GM19193 (cell line): ENCODE data around the gene WWTR1.

Experiments used
- POLR2A ChIP-seq: IDR thresholded peaks from 4 replicates; pipeline ENCODE4 v1.6.1; 2011; ENCODE audit not compliant: insufficient read depth, insufficient read length; ENCODE audit errors: extremely low read depth

WWTR1 gene

GRCh38 chr3:149657926-149658743 is at the start of gene WWTR1:
Gene WWTR1, minus strand, starts transcription at chr3:149658025. Its CDS starts 719 bp downstream, at chr3:149657306.
- TF ChIP-seq POLR2A, result peak; percentile 68

DNA sequence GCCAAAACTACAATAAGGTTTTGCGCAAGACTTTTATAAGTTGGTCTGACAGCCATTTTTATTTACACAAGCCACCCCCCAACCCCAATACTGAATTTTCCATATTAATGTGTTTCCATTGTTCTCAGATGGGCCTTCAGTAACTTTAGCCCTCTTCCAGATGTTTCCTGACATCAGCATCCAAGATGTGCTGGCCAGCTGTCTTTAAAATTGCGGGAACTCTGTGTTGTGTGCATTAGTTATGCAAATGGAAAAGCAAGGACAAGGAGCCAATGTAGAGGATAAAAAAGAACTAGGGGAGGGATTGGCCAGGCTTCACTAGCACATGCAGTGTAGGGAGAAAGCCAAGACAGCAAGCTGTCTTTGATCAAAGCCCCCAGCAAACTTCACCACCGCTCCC is 49.1 kb upstream of the WWTR1 start:
- no peak for TF ChIP-seq POLR2A

- no peak for TF ChIP-seq POLR2A
These were observed 47.6 kb upstream of the WWTR1 start for GRCh38 chr3:149705416-149705815.

- no peak for TF ChIP-seq POLR2A
These were observed 45.6 kb upstream of the WWTR1 start for GRCh38 chr3:149703466-149703865.

DNA sequence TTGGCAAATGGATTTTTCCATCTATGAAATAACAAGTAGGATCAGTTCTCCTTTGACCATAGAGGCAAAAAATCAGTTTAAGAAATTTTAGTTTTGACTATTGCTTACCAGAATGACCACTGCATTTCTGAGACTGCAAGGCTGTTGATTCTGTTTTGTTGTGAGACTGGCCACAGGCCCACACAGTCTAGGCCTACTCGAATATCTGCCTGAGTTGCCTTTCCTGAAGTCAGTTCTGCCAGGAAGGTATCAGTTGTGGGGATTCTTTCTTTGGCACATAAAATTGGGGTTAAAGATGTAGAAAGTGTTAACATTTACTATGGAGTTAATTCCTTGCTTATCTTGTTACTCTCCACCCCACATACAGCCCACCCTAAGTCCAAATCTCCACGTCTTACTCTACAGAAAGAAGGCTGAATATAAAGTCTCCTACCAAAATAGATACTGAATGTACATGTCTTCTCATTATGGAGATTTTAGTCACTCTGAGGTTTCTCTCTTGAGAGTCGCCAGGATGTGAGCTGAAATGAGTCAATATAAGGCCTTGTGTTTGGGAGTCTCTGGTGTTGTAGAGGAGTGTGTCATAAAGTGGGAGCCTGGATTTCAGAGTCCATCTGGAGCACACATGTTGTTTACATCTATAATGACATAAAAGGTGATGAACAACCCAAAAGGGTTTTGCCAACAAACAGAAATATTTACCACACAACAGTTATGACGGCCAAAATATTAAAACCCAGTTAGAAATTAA is 45.0 kb upstream of the WWTR1 start:
- TF ChIP-seq POLR2A, result no peak

- no peak for TF ChIP-seq POLR2A
These were observed 44.1 kb upstream of the WWTR1 start for GRCh38 chr3:149701977-149702350.

DNA sequence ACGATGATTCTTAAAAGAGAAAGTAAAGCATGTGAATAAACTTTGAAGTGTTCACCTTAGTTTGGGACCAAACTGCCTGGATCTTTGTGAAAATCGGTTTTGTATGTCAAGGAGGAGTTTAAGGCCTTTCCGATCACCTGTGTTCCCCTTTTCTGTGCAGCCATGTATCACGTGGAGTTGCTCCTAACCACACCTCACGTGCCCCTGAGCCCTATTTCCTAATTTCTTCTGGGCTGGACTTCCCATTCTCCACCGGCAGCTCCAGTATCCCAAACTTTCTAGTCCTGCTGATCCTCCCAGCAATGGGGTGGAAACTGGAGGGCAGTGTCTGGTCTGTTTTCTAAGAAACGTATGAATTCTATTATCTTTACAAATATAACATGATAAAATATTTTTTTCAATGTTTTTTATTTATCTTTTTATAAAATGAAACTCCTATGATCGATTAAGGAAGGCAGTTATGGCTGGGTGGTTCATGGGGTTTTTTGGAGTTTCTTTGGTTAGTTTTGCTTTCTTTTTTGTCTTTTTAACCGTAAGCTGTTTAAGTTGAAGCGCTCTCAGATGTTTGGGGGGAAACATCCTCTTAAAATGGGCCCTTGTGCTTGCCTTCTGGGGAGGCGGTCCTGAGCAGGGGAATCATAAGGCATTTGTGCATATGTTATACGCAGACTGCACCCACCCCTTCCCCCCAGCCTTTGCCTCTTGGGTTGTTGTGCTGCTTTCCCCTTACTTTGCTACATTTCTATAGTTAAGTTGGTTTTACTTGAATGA is 43.6 kb upstream of the WWTR1 start:
- no peak for TF ChIP-seq POLR2A

GRCh38 chr3:149688122-149688757 is 30.4 kb upstream of the WWTR1 start:
- no peak for TF ChIP-seq POLR2A

GRCh38 chr3:149686996-149687395 is 29.2 kb upstream of the WWTR1 start:
- TF ChIP-seq POLR2A, result no peak

DNA sequence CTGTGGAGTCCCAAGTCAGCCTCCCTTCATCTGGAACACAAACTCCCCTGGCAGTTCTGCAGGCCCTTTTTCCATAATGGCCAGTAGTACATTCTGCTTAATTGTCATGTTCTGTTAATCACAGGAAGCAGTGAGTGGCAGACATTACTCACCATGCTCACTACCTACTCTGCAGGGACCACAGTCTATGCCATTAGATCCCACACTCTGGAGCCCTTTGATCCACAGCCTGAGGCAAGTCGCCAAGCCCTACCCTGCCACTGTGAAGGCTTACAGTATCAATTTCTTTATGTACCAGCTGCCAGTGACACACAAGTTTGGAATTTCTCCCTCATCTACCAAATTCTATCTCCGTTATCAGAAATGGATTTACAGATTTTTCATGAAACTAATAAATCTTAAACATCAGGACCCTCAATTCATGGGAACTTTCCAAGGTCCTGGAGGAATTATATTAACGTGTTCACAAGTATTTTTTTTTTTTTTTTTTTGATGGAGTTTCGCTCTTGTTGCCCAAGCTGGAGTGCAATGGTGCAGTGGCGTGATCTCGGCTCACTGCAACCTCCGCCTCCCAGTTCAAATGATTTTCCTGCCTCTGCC is 20.6 kb upstream of the WWTR1 start:
- no peak for TF ChIP-seq POLR2A

DNA sequence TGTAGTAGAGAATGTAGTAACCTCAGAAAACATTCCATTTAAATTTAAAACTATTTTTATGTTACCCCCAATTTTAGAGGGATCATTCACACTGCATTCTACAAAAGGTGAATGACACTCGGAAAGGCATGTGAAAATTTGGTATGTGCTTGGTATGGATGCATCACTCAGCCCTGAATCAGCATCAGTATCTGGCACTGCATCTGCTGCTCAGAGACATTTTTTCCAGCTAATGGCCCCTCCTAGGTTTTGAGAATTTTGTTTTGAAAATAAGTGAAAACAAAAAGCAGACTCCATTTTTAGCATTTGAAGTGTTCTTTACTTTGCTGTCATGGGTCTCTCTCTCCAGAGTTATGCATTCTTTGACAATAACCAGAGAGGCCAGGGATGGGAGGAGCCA is 15.6 kb upstream of the WWTR1 start:
- no peak for TF ChIP-seq POLR2A

GRCh38 chr3:149670742-149671492 is 13.1 kb upstream of the WWTR1 start:
- no peak for TF ChIP-seq POLR2A

DNA sequence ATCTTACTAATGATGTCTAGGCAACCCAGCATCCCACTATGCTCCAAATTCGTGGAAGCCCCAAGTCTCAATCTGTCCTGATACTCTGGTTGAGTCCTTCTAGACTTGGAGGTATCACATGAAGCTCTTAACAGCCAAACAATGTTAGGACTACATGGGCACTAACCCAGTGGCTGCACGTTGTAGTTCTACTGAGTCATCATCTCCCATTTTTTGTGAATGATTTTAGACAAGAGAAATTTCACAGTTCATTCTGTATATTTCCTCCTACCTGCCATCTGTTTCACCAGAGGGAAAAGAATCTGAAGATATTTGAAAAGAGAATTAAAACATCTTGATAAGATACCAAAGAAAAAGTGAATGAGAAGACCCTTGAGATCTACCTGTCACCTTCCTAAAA is 9.8 kb upstream of the WWTR1 start:
- no peak for TF ChIP-seq POLR2A

- no peak for TF ChIP-seq POLR2A
These were observed 6.1 kb upstream of the WWTR1 start for GRCh38 chr3:149663966-149664365.

DNA sequence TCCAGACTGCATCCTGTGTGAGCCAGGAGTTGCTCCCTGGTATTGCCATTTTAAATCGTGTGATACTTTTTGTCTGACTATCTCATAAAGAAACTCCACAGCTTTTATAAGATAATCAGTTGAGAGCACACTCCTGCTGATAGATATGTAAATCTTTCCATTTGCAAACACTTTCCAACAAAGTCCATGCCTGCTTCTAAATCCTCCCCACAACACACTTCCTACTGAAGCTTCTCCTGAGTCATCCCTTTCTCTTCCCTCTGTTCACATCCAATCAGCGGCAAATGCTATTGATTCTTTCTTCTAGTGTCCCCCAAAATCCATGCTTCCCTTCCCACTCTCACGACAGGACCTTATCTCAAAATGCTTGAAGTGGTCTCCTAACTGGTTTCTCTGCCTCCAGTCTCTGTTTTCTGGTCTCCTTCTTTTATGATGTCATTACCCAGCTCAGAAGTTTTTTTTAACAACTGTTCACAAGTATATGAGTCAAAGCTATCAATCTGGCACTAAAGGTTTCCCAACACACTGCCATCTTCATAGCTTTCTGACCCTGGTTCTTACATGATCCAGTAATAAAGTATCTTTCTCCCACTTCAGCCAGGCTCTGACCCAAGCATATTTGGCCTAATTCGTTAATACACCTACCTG is 4.5 kb upstream of the WWTR1 start:
- TF ChIP-seq POLR2A, result no peak
